Measurements from ENCODE around the gene H1-8.

The H1-8 gene

GRCh38 chr3:129529436-129530210 is 13.4 kb upstream of the H1-8 start:
- DNase-seq (ENCODE audit: low read depth): no peak
- no peak for TF ChIP-seq CTCF (conservative IDR thresholded peaks at IDR 0.05; ENCODE audit: control insufficient read depth, insufficient read depth, low read depth, low read length)

GRCh38 chr3:129530251-129530791 is 12.7 kb upstream of the H1-8 start:
- H3K4me3 ChIP-seq (ENCODE audit: control insufficient read depth, low read depth, low read length): no peak overlapping the region
- peak; percentile 56 for DNase-seq (ENCODE audit: low read depth)
- no peak for TF ChIP-seq CTCF (conservative IDR thresholded peaks at IDR 0.05; ENCODE audit: control insufficient read depth, insufficient read depth, low read depth, low read length)

More at GRCh38 chr3:129529436-129530210, 13.4 kb upstream of the H1-8 start:
- H3K4me3 ChIP-seq (ENCODE audit: control insufficient read depth, low read depth, low read length): no peak overlapping the region

GRCh38 chr3:129530821-129531220 is 12.2 kb upstream of the H1-8 start:
- H3K4me3 ChIP-seq (ENCODE audit: control insufficient read depth, low read depth, low read length): no peak overlapping the region
- TF ChIP-seq CTCF (conservative IDR thresholded peaks at IDR 0.05; ENCODE audit: control insufficient read depth, insufficient read depth, low read depth, low read length): no peak
- no peak for DNase-seq (ENCODE audit: low read depth)

GRCh38 chr3:129531699-129532098 is 11.3 kb upstream of the H1-8 start:
- no peak for TF ChIP-seq CTCF (conservative IDR thresholded peaks at IDR 0.05; ENCODE audit: control insufficient read depth, insufficient read depth, low read depth, low read length)
- DNase-seq (ENCODE audit: low read depth): no peak
- H3K4me3 ChIP-seq (ENCODE audit: control insufficient read depth, low read depth, low read length): no peak overlapping the region

DNA sequence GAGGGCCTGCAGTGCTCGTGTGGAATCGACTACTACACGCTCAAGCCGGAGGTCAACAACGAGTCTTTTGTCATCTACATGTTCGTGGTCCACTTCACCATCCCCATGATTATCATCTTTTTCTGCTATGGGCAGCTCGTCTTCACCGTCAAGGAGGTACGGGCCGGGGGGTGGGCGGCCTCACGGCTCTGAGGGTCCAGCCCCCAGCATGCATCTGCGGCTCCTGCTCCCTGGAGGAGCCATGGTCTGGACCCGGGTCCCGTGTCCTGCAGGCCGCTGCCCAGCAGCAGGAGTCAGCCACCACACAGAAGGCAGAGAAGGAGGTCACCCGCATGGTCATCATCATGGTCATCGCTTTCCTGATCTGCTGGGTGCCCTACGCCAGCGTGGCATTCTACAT is 10.7 kb upstream of the H1-8 start:
- DNase-seq (ENCODE audit: low read depth): no peak
- H3K4me3 ChIP-seq (ENCODE audit: control insufficient read depth, low read depth, low read length): no peak overlapping the region
- TF ChIP-seq CTCF (conservative IDR thresholded peaks at IDR 0.05; ENCODE audit: control insufficient read depth, insufficient read depth, low read depth, low read length): no peak

GRCh38 chr3:129533406-129533805 is 9.6 kb upstream of the H1-8 start:
- DNase-seq (ENCODE audit: low read depth): no peak
- no peak for TF ChIP-seq CTCF (conservative IDR thresholded peaks at IDR 0.05; ENCODE audit: control insufficient read depth, insufficient read depth, low read depth, low read length)
- H3K4me3 ChIP-seq (ENCODE audit: control insufficient read depth, low read depth, low read length): no peak overlapping the region
